H9 (cell line): Measurements from ENCODE around the gene TENT5D. TPM values are rescaled to one million over a fixed set of nuclear protein-coding genes. Genes with fewer than 3 reads are reported as not detected.

Source experiments
- DNase-seq: peaks from one replicate; pipeline ENCODE4 v3.0.0-alpha.2; 2017
- H2AFZ ChIP-seq: one replicate; pipeline ENCODE4 v1.6.1; 2013; ENCODE audit warnings: mild to moderate bottlenecking, low read length, control low read depth, moderate library complexity
- H2AK5ac ChIP-seq: 2 replicates; pipeline ENCODE4 v1.6.1; 2013; ENCODE audit warnings: low read length, control low read depth, mixed read lengths; ENCODE audit not compliant: insufficient read length
- H2BK120ac ChIP-seq: one replicate; pipeline ENCODE4 v1.6.1; 2013; ENCODE audit warnings: low read depth, mild to moderate bottlenecking, low read length, control low read depth, inconsistent platforms; ENCODE audit not compliant: poor library complexity, severe bottlenecking
- H2BK12ac ChIP-seq: 2 replicates; pipeline ENCODE4 v1.6.1; 2013; ENCODE audit warnings: low read length, control low read depth, mixed read lengths, low read depth; ENCODE audit not compliant: insufficient read length
- H2BK15ac ChIP-seq: 2 replicates; pipeline ENCODE4 v1.6.1; 2013; ENCODE audit warnings: low read depth, low read length, control low read depth
- H2BK20ac ChIP-seq: one replicate; pipeline ENCODE4 v1.6.1; 2013; ENCODE audit warnings: low read depth, mild to moderate bottlenecking, low read length, control low read depth, inconsistent platforms; ENCODE audit not compliant: poor library complexity, severe bottlenecking
- H2BK5ac ChIP-seq: 2 replicates; pipeline ENCODE4 v1.6.1; 2013; ENCODE audit warnings: low read length, control low read depth, mixed read lengths; ENCODE audit not compliant: insufficient read length
- H3K14ac ChIP-seq: 2 replicates; pipeline ENCODE4 v1.6.1; 2013; ENCODE audit warnings: low read length, control low read depth; ENCODE audit not compliant: insufficient read depth
- H3K18ac ChIP-seq: 2 replicates; pipeline ENCODE4 v1.6.1; 2013; ENCODE audit warnings: low read depth, mild to moderate bottlenecking, mixed read lengths, low read length, control low read depth; ENCODE audit not compliant: insufficient read length
- H3K23ac ChIP-seq: 2 replicates; pipeline ENCODE4 v1.6.1; 2013; ENCODE audit warnings: low read length, control low read depth, mixed read lengths, low read depth; ENCODE audit not compliant: insufficient read length
- H3K23me2 ChIP-seq: 2 replicates; pipeline ENCODE4 v1.6.1; 2013; ENCODE audit warnings: low read depth, mild to moderate bottlenecking, mixed read lengths, low read length, control low read depth; ENCODE audit not compliant: insufficient read length, poor library complexity, severe bottlenecking
- H3K27ac ChIP-seq: 2 replicates; pipeline ENCODE4 v1.5.1; 2013; ENCODE audit warnings: low read length, control low read depth, mixed read lengths, low read depth; ENCODE audit not compliant: insufficient read length
- H3K27me3 ChIP-seq: 2 replicates; pipeline ENCODE4 v1.6.1; 2013; ENCODE audit warnings: low read length, control low read depth, inconsistent platforms; ENCODE audit not compliant: insufficient read depth
- H3K4ac ChIP-seq: 2 replicates; pipeline ENCODE4 v1.6.1; 2013; ENCODE audit warnings: low read depth, mild to moderate bottlenecking, control low read depth, inconsistent platforms, low read length, moderate library complexity
- H3K4me1 ChIP-seq: 2 replicates; pipeline ENCODE4 v1.6.1; 2013; ENCODE audit warnings: low read length, control low read depth, inconsistent platforms; ENCODE audit not compliant: insufficient read depth
- H3K4me2 ChIP-seq: 2 replicates; pipeline ENCODE4 v1.6.1; 2013; ENCODE audit warnings: low read length, control low read depth, mixed read lengths; ENCODE audit not compliant: insufficient read length, insufficient read depth
- H3K56ac ChIP-seq: 2 replicates; pipeline ENCODE4 v1.6.1; 2013; ENCODE audit warnings: low read depth, mild to moderate bottlenecking, mixed read lengths, low read length, control low read depth; ENCODE audit not compliant: insufficient read length
- H3K79me1 ChIP-seq: 2 replicates; pipeline ENCODE4 v1.6.1; 2013; ENCODE audit warnings: low read depth, mild to moderate bottlenecking, moderate library complexity, low read length, control low read depth, inconsistent platforms; ENCODE audit not compliant: insufficient read depth, poor library complexity, severe bottlenecking
- H3K79me2 ChIP-seq: 2 replicates; pipeline ENCODE4 v1.6.1; 2013; ENCODE audit warnings: low read length, control low read depth, inconsistent platforms; ENCODE audit not compliant: insufficient read depth
- H3K9ac ChIP-seq: 2 replicates; pipeline ENCODE4 v1.6.1; 2013; ENCODE audit warnings: low read length, control low read depth, mixed read lengths; ENCODE audit not compliant: insufficient read length; ENCODE audit errors: extremely low read depth
- H3K9me3 ChIP-seq: one replicate; pipeline ENCODE4 v1.6.1; 2013; ENCODE audit warnings: low read depth, low read length, inconsistent platforms; ENCODE audit not compliant: control insufficient read depth
- H3T11ph ChIP-seq: one replicate; pipeline ENCODE4 v1.6.1; 2013; ENCODE audit warnings: mild to moderate bottlenecking, low read length, control low read depth, inconsistent platforms
- H4K20me1 ChIP-seq: one replicate; pipeline ENCODE4 v1.6.1; 2013; ENCODE audit not compliant: control insufficient read depth, insufficient read length, insufficient read depth
- H4K5ac ChIP-seq: 2 replicates; pipeline ENCODE4 v1.6.1; 2013; ENCODE audit warnings: low read depth, mild to moderate bottlenecking, mixed read lengths, low read length, control low read depth; ENCODE audit not compliant: insufficient read length
- H4K8ac ChIP-seq: replicated peaks from 2 replicates; pipeline ENCODE4 v1.6.1; 2013; ENCODE audit warnings: low read length, control low read depth, mixed read lengths, low read depth; ENCODE audit not compliant: insufficient read length
- H4K91ac ChIP-seq: 2 replicates; pipeline ENCODE4 v1.6.1; 2013; ENCODE audit warnings: low read depth, mild to moderate bottlenecking, moderate library complexity, mixed read lengths, low read length, control low read depth; ENCODE audit not compliant: insufficient read length
- H3K27ac Mint-ChIP-seq, 3 experiments: 2 replicates in 2 of 3; 3 replicates in 1 of 3; pipeline ENCODE4 v1.8.0; 2020 to 2021; ENCODE audit warnings: mixed read lengths in 3 of 3, mild to moderate bottlenecking in 1 of 3, moderate library complexity in 1 of 3
- H3K27me3 Mint-ChIP-seq: 2 replicates; pipeline ENCODE4 v1.8.0; 2021; ENCODE audit warnings: low read depth, mild to moderate bottlenecking, moderate library complexity, mixed read lengths
- H3K36me3 Mint-ChIP-seq, 3 experiments: 2 replicates in 2 of 3; 3 replicates in 1 of 3; pipeline ENCODE4 v1.8.0; 2020 to 2021; ENCODE audit warnings: low read depth in 3 of 3, mixed read lengths in 3 of 3; ENCODE audit not compliant: insufficient read depth in 1 of 3
- H3K4me1 Mint-ChIP-seq, 2 experiments: 2 replicates each; pipeline ENCODE4 v1.8.0; 2020; ENCODE audit warnings: mixed read lengths in 2 of 2
- H3K4me3 Mint-ChIP-seq, 2 experiments: 2 replicates in 1 of 2; 3 replicates in 1 of 2; pipeline ENCODE4 v1.8.0; 2020 to 2021; ENCODE audit warnings: mild to moderate bottlenecking in 2 of 2, mixed read lengths in 2 of 2, moderate library complexity in 1 of 2
- H3K9me3 Mint-ChIP-seq, 2 experiments: 2 replicates in 1 of 2; 3 replicates in 1 of 2; pipeline ENCODE4 v1.8.0; 2020; ENCODE audit warnings: mild to moderate bottlenecking in 2 of 2, mixed read lengths in 2 of 2, moderate library complexity in 1 of 2
- WGBS: extraction: QIAGEN DNeasy Blood & Tissue Kit; methylation state at CpG from one replicate; pipeline ENCODE4 v1.1.7; 2013; ENCODE audit warnings: missing lambda C conversion rate, low lambda C conversion rate, mixed read lengths; ENCODE audit not compliant: insufficient read length; ENCODE audit errors: extremely low coverage; 5-methylcytosine and 5-hydroxymethylcytosine counted together
- total RNA-seq: library from RNA; stranded (reverse); gene quantifications from 2 replicates; pipeline ENCODE4 v1.2.1, GENCODE V29; 2021
- TF ChIP-seq, protein P1 (sequence below): fragments of 200-600 bp; sonication (generic); conservative IDR thresholded peaks from 3 replicates; pipeline ENCODE4 v1.8.0; 2021; ENCODE audit warnings: antibody characterized with exemption, mild to moderate bottlenecking

The TENT5D gene
- total RNA-seq, 1 experiment from 2014 or later: not detected

DNA sequence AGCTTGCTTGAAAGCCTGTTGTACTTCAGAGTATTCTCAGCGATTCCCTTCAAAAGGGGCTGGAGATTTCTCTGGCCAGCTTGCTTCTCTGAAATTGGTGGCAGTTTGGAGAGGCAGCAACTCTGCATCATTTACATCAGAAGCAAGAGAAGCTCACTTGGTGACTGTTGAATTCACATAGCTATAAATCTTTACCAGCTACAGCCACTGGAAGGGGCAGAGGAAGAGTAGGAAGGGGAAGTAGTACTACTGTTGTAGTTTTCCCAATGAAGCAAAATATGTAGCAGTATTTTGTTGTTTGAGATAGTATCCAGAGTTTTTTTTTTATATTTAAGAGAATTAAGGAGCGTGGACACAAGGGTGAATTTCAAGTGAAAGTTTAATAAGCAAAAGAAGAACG, 2.8 kb downstream of the TENT5D start:
- H3K79me1 ChIP-seq: no peaks in the 10 kb centered on the region
- DNase-seq: no peak
- H3K4ac ChIP-seq: no peak overlapping the region
- H2BK5ac ChIP-seq: no peak overlapping the region
- no peaks in the 10 kb centered on the region for H3K79me2 ChIP-seq
- H2BK12ac ChIP-seq: no peak overlapping the region
- H4K5ac ChIP-seq: no peak overlapping the region
- no peaks in the 10 kb centered on the region for H3K23me2 ChIP-seq
- no peaks in the 10 kb centered on the region for H3K27me3 Mint-ChIP-seq
- H3K18ac ChIP-seq: no peak overlapping the region
- no peak overlapping the region for H3K9ac ChIP-seq
- TF ChIP-seq, protein P1, sequence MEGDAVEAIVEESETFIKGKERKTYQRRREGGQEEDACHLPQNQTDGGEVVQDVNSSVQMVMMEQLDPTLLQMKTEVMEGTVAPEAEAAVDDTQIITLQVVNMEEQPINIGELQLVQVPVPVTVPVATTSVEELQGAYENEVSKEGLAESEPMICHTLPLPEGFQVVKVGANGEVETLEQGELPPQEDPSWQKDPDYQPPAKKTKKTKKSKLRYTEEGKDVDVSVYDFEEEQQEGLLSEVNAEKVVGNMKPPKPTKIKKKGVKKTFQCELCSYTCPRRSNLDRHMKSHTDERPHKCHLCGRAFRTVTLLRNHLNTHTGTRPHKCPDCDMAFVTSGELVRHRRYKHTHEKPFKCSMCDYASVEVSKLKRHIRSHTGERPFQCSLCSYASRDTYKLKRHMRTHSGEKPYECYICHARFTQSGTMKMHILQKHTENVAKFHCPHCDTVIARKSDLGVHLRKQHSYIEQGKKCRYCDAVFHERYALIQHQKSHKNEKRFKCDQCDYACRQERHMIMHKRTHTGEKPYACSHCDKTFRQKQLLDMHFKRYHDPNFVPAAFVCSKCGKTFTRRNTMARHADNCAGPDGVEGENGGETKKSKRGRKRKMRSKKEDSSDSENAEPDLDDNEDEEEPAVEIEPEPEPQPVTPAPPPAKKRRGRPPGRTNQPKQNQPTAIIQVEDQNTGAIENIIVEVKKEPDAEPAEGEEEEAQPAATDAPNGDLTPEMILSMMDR: no peak
- no peak overlapping the region for H3K27ac Mint-ChIP-seq
- H2BK15ac ChIP-seq: no peak overlapping the region
- WGBS: no CpG with 5 or more reads among the region's 3 CpGs
- H3K9me3 Mint-ChIP-seq: peaks cover 55 to 62% of the 10 kb centered on the region in 2 experiments
- no peak overlapping the region for H3K23ac ChIP-seq
- H3K4me1 ChIP-seq: no peaks in the 10 kb centered on the region
- H3K4me2 ChIP-seq: no peak overlapping the region
- H2BK20ac ChIP-seq: no peak overlapping the region
- H2AK5ac ChIP-seq: no peak overlapping the region
- H2AFZ ChIP-seq: no peak overlapping the region
- H3K36me3 Mint-ChIP-seq: peaks cover 0 to 9% (median 5%) of the 10 kb centered on the region in 3 experiments; a peak in 4 of 7 replicates
- H3K4me1 Mint-ChIP-seq: no peaks in the 10 kb centered on the region
- no peak overlapping the region for H3K14ac ChIP-seq
- H4K8ac ChIP-seq: no peak overlapping the region
- H4K91ac ChIP-seq: no peak overlapping the region
- no peak overlapping the region for H3K27ac ChIP-seq
- no peak overlapping the region for H2BK120ac ChIP-seq
- H3K56ac ChIP-seq: no peak overlapping the region
- no peaks in the 10 kb centered on the region for H4K20me1 ChIP-seq
- no peaks in the 10 kb centered on the region for H3K27me3 ChIP-seq
- H3T11ph ChIP-seq: no peak overlapping the region
- H3K4me3 Mint-ChIP-seq: no peak overlapping the region
- H3K9me3 ChIP-seq: no peaks in the 10 kb centered on the region
